HK-2 (cell line): Measurements from ENCODE around the gene ZCCHC24.

ENCODE experiments used
- DNase-seq: peaks from one replicate; pipeline ENCODE4 v3.0.0-alpha.2; 2018; ENCODE audit not compliant: unreplicated experiment

ZCCHC24 gene

GRCh38 chr10:79384773-79385391 lies 60.5 kb downstream of the ZCCHC24 start:
- DNase-seq, result no peak

DNA sequence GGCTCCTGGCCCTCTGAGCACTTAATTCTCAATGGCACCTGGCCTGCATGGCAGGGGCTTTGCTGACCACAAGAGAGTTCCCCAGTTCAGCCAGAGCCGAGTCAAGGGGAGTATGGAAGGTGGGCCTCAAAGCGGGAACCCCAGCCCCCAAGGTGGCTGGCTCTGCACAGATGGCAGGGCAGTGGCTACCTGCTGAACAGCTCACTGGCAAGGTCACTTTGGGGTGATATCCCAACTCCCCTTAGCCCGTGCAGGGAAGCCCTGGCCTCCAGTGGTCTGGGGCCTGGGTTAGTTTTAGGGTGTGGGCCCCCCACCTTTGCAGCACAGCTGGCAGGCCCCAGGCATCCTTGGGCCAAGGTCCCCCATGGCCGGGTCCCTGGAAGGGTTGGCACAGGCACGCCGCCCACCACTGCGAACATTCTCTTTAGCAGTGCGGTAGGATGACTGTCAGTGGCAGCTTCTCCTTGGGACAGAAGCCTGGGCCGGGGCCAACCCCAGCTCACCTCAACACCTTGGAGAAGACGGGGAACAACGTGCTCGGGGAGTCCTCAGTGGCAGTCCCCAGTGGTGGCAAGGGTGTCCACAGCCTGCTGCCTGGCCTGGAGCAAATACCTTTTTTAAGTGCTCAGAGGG lies 61.3 kb downstream of the ZCCHC24 start:
- no peak for DNase-seq

DNA sequence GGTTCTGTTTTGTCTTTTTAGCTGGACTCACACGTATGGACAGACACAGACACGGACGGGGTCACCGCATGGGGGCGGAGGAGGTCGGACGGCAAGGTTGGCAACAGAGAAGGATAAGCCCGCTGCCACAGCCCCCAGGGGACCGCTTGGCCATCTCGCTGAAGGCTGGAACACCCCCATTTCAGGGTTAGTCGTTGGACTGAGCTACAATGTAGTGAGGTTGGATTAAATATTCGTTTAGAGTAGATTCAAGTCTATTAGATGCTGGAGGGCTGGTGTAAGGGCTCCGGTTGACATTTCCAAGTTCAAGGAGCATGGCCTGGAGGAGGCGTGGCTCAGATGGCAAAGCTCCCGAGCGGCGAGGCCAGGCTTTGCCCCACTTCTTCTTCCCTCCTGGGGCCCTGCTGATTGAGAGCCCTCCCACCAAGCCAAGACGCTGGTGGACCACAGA lies 62.9 kb downstream of the ZCCHC24 start:
- no peak for DNase-seq

- peak; percentile 65 for DNase-seq
Measured at GRCh38 chr10:79381804-79382221, 63.6 kb downstream of the ZCCHC24 start.

GRCh38 chr10:79380946-79381721 lies 64.3 kb downstream of the ZCCHC24 start:
- no peak for DNase-seq

- DNase-seq, result no peak
Measured at GRCh38 chr10:79380125-79380945, 65.1 kb downstream of the ZCCHC24 start.

DNA sequence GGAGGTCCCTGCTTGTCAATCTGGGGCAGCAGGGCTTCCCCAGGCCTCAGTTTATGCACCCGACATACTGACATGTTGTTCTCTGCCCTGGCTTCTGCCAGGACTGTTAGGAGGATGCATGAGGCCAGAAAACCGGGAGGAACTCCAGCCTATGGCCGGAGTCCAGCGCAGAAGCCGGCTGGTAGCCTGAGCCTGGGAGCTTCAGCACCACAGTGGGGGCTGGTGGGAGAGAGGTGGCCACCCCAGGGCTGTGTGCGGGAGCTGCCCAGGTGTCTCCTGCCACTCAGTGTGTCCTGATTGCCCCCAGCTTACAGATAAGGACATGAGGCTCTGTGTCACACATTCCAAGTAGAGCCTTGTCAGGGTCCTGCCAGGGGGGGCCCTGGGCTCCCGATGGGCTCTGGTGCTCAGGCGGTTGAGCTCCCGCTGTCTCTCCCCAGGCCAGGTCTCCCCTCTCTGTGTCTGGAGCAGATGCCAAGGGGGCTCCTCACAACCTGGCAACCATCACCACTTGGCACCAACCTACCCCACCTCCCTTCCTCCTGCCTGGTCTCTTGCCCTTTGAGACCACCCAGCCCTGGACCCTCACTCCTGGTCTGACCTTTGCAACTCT lies 65.8 kb downstream of the ZCCHC24 start:
- DNase-seq, result no peak

DNA sequence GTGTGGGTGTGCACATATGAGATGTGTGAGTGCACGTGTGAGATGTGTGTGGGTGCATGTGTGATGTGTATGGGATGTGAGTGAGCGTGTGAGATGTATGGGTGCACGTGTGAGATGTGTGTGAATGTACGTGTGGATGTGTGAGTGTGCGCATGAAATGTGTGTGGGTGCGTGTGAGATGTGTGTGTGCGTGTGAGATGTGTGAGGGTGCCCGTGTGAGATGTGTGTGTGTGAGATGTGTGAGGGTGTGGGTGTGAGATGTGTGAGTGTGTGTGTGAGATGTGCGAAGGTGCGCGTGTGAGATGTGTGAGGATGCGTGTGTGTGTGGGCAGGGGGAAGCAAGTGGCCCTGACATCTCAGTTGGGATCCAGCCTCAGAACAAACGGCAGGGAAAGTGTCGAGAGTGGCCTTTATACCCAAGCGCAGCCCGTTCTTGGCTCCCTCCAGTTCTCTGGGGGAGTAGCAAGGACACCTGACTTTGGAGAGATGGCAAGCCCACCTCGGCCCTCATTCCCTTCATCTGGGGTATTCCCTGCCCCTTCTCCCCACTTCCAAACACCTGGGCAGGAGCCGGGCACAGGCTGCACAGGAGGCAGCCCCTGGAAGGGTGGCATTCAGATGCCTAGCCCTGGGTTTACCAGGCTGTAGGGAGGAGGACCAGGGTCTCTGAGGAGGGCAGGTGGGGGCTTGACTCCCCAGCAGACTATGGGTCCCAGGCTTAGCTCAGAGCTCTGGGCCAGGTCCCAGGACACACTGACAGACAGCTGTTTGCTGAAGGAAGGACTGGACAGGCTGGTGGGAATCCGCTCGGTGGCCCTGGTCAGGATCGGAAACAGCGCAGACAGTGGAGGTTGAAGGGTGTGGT lies 66.5 kb downstream of the ZCCHC24 start:
- no peak for DNase-seq

DNA sequence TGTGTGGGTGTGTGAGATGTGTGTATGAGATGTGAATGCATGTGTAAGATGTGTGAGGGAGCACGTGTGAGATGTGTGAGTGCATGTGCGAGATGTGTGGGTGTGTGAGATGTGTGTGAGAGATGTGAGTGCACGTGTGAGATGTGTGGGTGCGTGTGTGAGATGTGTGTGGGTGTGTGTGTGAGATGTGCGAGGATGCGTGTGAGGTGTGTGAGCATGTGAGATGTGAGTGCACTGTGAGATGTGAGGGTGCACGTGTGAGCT lies 67.1 kb downstream of the ZCCHC24 start:
- no peak for DNase-seq

GRCh38 chr10:79377557-79378382 lies 67.7 kb downstream of the ZCCHC24 start:
- no peak for DNase-seq

GRCh38 chr10:79376751-79377556 lies 68.5 kb downstream of the ZCCHC24 start:
- no peak for DNase-seq

- no peak for DNase-seq
Measured at GRCh38 chr10:79376078-79376628, 69.3 kb downstream of the ZCCHC24 start.

DNA sequence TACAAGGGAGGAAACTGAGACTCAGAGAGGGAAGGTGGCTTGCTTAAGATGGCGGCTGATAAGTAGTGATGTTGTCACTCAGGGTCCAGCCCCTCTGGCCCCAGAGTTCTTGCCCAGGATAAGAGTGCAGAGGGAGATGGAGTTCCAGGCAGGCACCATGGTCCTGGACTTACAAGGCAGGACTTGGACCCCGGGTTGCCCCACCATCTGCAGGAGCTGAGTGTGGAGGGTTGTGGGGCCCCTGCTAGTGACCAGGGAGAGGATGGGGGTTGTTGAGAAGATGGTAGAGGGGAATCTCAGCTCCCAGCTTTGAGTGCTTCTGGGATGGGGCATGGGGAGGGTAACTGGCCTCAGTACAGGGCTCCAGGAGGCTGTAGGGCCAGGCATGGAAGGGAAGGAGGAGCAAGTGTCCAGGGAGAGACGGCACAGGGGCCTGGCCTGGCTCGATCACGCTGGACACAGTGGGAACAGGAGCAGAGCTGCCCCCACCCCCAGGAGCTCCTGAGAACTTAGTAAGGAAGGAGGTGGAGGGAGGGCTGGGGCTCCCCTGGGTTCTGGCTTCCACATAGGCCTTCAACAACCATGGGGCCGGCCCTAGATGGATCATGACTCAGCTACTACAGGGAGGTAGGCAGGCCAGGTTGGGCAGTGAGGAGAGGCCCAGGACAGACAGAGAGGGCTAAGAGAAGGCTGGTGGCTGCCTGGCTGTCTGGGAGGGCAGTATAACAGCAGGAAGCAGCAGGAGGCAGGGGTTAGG lies 69.9 kb downstream of the ZCCHC24 start:
- peak; percentile 71 for DNase-seq

GRCh38 chr10:79374312-79375191 lies 70.9 kb downstream of the ZCCHC24 start:
- DNase-seq, result peak; percentile 89

DNA sequence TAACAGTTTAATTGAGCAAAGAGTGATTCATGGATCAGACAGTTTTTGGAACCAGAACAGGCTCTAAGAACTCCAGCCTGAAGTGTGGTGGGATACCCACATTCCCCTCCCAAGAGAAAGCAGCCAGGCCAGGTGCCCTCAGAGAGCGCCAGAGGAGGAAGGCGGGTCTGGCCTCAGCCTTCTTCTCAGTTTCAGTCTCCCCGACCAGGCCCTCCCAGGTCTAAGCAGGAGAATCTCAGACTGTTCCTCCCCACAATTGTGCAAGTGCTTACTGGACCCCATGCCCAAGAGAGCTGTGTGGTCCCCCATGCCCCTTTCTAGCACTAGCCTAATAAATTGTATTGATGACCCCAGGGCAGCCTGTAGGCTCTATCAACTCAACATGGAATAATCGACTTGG lies 72.6 kb downstream of the ZCCHC24 start:
- no peak for DNase-seq

DNA sequence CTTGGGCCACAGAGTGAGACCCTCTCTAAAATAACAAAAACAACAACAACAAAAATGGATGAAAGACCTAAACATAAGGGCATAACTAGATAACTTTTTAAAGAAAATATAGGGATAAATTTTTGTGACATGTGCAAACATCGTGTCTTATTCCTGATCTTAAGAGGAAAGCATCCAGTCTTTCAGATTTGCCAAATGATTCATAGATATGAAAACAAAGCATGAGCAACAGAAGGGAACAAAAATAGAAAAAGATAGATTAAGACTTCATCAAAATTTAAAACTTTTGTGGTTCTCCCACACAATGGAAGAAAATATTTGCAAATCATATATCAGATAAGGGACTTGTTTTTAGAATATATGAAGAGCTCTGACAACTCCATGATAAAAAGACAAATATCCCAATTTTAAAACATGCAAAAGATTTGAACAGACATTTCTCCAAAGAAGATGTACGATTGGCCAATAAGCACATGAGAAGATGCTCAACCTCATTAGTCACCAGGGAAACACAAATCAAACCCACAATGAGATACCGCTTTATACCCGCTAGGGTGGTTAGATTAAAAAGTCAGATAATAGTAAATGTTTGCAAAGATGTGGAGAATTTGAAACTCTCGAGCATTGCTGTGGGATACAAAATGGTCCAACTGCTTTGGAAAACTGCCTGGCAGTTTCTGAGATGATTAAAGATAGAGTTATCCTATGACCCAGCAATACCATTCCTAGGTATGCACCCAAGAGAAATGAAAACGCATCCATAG lies 77.8 kb downstream of the ZCCHC24 start:
- DNase-seq, result no peak
